NCI-H2171 (cell line): Measurements from ENCODE around the gene CCDC87.
"Not testable (repeated sequence)": the region's sequence is repeated elsewhere in the genome, so short reads cannot be mapped to it uniquely, and the experiment has no call there.

Experiments
- DNase-seq: peaks from one replicate; lab custom pipeline; 2025; lab: John Stamatoyannopoulos, UW

The CCDC87 gene

DNA sequence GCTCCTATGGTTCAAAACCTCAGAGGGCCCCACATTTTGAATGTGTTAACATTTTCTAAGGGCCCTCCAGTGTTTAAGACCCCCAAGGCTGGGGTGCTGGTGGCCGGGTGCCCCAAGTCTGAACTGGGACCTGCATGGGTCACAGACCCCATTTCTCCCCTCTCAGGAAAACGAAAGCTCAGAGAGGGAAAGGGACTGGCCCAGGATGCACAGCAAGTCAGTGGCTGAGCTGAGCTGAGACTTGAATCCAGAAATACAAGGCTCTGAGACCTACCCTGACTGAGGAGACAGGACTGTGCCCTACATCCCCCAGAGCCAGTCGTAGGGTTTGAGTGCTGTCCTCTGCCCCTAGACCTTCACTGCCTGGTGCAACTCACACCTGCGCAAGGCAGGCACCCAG, 42.0 kb downstream of the CCDC87 start:
- no peak for DNase-seq

GRCh38 chr11:66549696-66550095, 43.2 kb downstream of the CCDC87 start:
- no peak for DNase-seq

DNA sequence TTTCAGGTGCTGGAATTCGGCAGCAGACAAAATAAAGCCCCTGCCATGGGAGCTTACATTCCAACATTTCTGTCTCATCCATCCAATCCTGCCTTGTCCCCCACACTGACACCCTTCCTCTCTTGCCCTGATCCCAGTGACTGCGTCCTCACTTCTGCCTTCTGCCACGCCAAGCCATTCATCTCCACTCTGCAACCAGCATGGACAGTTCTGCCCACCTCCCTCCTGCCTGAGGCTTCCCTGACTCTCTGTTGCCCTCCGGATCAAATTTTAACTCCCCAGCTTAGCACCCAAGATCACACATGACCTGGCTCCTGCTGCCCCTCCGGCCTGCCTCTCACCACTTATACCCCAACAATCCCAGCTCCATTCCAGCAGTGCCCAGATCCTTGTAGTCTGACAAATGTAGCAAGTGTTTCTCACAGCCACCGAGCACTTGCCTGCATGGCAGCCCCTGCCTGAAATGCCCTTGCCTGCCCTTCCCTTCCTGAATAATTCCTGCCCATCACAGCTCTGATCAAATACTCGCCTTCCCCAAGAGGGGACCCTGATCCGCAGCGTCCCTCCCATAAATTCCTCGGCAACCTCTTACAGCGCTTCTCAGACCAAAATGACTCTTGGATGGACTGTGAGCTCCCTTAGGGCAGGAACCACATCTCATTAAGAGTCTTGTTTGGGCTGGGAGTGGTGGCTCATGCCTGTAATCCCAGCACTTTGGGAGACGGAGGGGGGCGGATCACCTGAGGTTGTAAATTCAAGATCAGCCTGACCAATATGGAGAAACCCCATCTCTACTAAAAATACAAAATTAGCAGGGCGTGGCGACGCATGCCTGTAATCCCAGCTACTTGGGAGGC, 43.9 kb downstream of the CCDC87 start:
- no peak for DNase-seq

DNA sequence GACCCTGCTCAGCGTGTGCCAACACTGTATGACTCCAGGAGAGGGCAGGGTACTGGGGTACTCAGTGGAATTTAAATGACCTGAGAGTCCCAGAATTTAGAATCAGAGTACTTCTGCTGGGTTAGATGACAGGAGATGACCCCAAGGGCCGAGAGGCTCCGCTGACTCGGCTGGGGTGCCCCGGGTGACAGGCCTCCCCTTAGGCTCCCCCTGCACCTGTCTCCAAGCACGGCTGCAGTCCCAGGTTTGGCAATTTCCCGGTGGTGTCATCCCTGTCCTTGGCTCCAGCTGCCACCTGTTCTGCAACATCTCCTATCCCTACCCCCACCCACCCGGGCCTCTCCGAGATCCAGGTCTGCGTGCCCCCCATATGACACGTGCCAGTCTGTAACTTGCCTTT, 44.8 kb downstream of the CCDC87 start:
- peak; percentile 72 for DNase-seq

- no peak for DNase-seq
Measured at GRCh38 chr11:66547662-66548009, 45.2 kb downstream of the CCDC87 start.

- DNase-seq, result no peak
Measured at GRCh38 chr11:66546966-66547661, 45.7 kb downstream of the CCDC87 start.

DNA sequence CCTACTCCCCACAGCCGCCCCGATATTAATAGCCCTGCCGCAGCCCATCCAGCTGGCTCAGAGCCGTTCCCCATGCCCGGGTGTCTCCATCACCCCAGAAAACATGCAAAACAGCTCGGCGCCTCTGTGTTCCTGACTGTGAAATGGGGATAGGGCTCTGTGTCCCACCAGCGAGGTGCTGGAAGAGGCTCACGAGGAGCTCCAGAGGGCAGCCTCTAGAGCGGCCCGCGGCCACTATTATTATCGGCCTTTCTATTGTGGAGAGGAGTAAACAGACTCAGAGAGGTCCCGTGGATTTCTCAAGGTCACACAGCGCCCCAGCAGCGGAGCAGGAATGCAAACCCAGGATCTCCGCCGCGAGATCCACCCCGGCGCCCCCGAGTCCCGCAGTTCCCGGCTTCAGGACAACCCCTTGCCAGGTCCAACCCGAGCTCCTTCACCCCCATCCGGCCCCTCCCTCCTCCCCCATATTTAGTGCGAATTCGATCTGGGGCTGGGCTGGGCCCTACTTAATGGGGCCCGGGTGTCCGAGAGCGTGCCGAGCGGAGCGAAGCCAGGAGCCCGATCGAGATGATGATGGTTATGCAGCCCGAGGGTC, 46.4 kb downstream of the CCDC87 start, which contains the start of gene ACTN3:
Gene ACTN3 (plus strand): TSS at position 536 of the 598 bp plus-strand sequence. CDS start 35 bp downstream, at position 571.
- no peak for DNase-seq

DNA sequence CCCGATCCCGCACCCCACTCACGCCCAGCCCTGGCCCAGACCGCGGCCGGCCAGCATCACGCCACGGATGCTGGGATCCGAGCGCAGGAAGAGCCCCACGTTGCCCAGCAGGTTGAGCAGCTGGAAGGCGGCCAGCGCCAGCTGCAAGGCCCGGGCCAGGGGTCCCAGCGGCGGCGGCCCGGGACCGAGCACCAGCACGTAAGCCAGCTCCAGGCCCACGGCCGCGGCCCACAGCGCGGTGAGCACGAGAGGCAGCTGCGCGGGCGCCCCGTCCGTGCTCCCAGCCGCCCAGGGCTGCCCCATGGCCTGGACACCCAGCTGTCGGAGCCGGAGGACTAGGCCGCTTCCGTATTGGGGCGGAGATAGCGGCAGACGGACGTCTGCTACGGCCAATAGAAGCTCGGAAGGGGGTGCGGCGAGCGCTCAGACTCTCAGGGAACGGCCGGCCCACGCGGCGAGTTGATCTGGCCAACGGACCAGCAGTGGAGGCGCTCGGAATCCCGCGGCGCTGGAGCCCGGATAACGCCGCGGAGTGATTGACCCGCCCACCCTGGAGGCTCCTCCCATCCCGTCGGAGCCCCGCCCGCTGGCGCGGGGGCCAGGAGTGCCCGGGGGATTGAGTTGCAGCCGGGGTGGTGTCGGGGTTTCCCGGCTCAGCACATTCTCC, 47.0 kb downstream of the CCDC87 start, which contains the start of gene ZDHHC24:
Gene ZDHHC24 (minus strand): TSS at position 348 of the 667 bp plus-strand sequence. CDS start 45 bp downstream, at position 303.
- DNase-seq, result peak; percentile 86

DNA sequence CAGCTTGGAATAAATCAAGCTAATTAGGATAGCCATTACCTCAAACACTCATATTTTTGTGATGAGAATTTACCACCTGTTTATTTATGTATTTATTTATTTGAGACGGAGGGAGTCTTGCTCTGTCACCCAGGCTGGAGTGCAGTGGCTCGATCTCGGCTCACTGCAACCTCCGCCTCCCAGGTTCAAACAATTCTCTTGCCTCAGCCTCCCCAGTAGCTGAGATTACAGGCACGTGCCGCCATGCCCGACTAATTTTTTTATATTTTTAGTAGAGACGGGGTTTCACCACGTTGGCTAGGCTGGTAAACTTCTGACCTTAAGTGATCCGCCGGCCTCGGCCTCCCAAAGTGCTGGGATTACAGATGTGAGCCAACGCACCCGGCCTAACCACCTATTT, 47.9 kb downstream of the CCDC87 start:
- not testable (repeated sequence) for DNase-seq

DNA sequence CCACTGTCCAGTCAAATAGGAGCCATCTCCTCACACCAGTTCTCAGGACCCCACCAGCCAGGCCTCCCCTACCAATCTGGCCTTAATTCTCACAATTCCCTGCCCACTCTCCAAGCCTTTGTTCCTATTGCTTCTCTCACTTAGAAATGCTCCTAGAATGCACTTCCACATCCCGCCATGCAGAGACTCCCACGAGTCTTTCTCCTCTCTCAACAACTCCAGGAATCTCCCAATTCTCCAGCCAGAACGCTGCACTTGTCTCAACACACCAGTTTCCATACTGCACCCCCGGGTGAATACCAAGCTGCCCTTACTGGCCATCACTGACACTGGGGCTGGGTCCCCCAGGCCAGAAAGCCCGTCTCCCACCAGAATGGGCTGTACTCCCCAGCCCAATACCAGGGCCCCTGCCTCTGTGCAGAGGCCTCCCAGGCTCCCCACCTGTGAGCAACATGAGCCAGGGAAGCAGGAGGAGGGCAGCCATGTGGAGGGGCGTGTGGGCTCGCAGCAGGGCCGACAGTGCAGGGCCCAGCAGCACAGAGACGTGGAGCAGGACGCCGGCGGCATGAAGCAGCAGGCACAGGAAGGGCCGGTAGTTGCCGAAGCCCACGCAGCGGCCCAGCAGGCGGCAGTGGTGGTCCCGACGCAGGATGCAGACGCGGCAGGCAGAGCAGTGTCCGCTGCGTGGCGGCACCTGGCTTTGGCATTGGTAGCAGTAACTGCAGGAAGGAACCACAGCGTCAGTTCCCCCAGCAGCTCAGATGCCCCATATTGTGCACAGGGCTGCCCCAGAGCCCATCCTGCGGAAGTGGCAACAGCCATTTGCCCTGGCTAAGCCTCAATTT, 49.4 kb downstream of the CCDC87 start:
- no peak for DNase-seq

- DNase-seq, result no peak
Measured at GRCh38 chr11:66542362-66542761, 50.5 kb downstream of the CCDC87 start.

- DNase-seq, result no peak
Measured at GRCh38 chr11:66541892-66542291, 51.0 kb downstream of the CCDC87 start.

GRCh38 chr11:66540598-66540997, 52.3 kb downstream of the CCDC87 start:
- DNase-seq, result not testable (repeated sequence)
